H9 (cell line): ENCODE measurements around the gene GAL3ST2. TPM values are rescaled to one million over a fixed set of nuclear protein-coding genes. Genes with fewer than 3 reads are reported as not detected.

Experiments used
- DNase-seq: peaks from one replicate; pipeline ENCODE4 v3.0.0-alpha.2; 2017
- H2AFZ ChIP-seq: one replicate; pipeline ENCODE4 v1.6.1; 2013; ENCODE audit warnings: mild to moderate bottlenecking, low read length, control low read depth, moderate library complexity
- H2AK5ac ChIP-seq: 2 replicates; pipeline ENCODE4 v1.6.1; 2013; ENCODE audit warnings: low read length, control low read depth, mixed read lengths; ENCODE audit not compliant: insufficient read length
- H2BK120ac ChIP-seq: one replicate; pipeline ENCODE4 v1.6.1; 2013; ENCODE audit warnings: low read depth, mild to moderate bottlenecking, low read length, control low read depth, inconsistent platforms; ENCODE audit not compliant: poor library complexity, severe bottlenecking
- H2BK12ac ChIP-seq: 2 replicates; pipeline ENCODE4 v1.6.1; 2013; ENCODE audit warnings: low read length, control low read depth, mixed read lengths, low read depth; ENCODE audit not compliant: insufficient read length
- H2BK15ac ChIP-seq: 2 replicates; pipeline ENCODE4 v1.6.1; 2013; ENCODE audit warnings: low read depth, low read length, control low read depth
- H2BK20ac ChIP-seq: one replicate; pipeline ENCODE4 v1.6.1; 2013; ENCODE audit warnings: low read depth, mild to moderate bottlenecking, low read length, control low read depth, inconsistent platforms; ENCODE audit not compliant: poor library complexity, severe bottlenecking
- H2BK5ac ChIP-seq: 2 replicates; pipeline ENCODE4 v1.6.1; 2013; ENCODE audit warnings: low read length, control low read depth, mixed read lengths; ENCODE audit not compliant: insufficient read length
- H3K14ac ChIP-seq: 2 replicates; pipeline ENCODE4 v1.6.1; 2013; ENCODE audit warnings: low read length, control low read depth; ENCODE audit not compliant: insufficient read depth
- H3K18ac ChIP-seq: 2 replicates; pipeline ENCODE4 v1.6.1; 2013; ENCODE audit warnings: low read depth, mild to moderate bottlenecking, mixed read lengths, low read length, control low read depth; ENCODE audit not compliant: insufficient read length
- H3K23ac ChIP-seq: 2 replicates; pipeline ENCODE4 v1.6.1; 2013; ENCODE audit warnings: low read length, control low read depth, mixed read lengths, low read depth; ENCODE audit not compliant: insufficient read length
- H3K23me2 ChIP-seq: 2 replicates; pipeline ENCODE4 v1.6.1; 2013; ENCODE audit warnings: low read depth, mild to moderate bottlenecking, mixed read lengths, low read length, control low read depth; ENCODE audit not compliant: insufficient read length, poor library complexity, severe bottlenecking
- H3K27ac ChIP-seq: 2 replicates; pipeline ENCODE4 v1.5.1; 2013; ENCODE audit warnings: low read length, control low read depth, mixed read lengths, low read depth; ENCODE audit not compliant: insufficient read length
- H3K27me3 ChIP-seq: 2 replicates; pipeline ENCODE4 v1.6.1; 2013; ENCODE audit warnings: low read length, control low read depth, inconsistent platforms; ENCODE audit not compliant: insufficient read depth
- H3K4ac ChIP-seq: 2 replicates; pipeline ENCODE4 v1.6.1; 2013; ENCODE audit warnings: low read depth, mild to moderate bottlenecking, control low read depth, inconsistent platforms, low read length, moderate library complexity
- H3K4me1 ChIP-seq: 2 replicates; pipeline ENCODE4 v1.6.1; 2013; ENCODE audit warnings: low read length, control low read depth, inconsistent platforms; ENCODE audit not compliant: insufficient read depth
- H3K4me2 ChIP-seq: 2 replicates; pipeline ENCODE4 v1.6.1; 2013; ENCODE audit warnings: low read length, control low read depth, mixed read lengths; ENCODE audit not compliant: insufficient read length, insufficient read depth
- H3K56ac ChIP-seq: 2 replicates; pipeline ENCODE4 v1.6.1; 2013; ENCODE audit warnings: low read depth, mild to moderate bottlenecking, mixed read lengths, low read length, control low read depth; ENCODE audit not compliant: insufficient read length
- H3K79me1 ChIP-seq: 2 replicates; pipeline ENCODE4 v1.6.1; 2013; ENCODE audit warnings: low read depth, mild to moderate bottlenecking, moderate library complexity, low read length, control low read depth, inconsistent platforms; ENCODE audit not compliant: insufficient read depth, poor library complexity, severe bottlenecking
- H3K79me2 ChIP-seq: 2 replicates; pipeline ENCODE4 v1.6.1; 2013; ENCODE audit warnings: low read length, control low read depth, inconsistent platforms; ENCODE audit not compliant: insufficient read depth
- H3K9ac ChIP-seq: 2 replicates; pipeline ENCODE4 v1.6.1; 2013; ENCODE audit warnings: low read length, control low read depth, mixed read lengths; ENCODE audit not compliant: insufficient read length; ENCODE audit errors: extremely low read depth
- H3K9me3 ChIP-seq: one replicate; pipeline ENCODE4 v1.6.1; 2013; ENCODE audit warnings: low read depth, low read length, inconsistent platforms; ENCODE audit not compliant: control insufficient read depth
- H3T11ph ChIP-seq: one replicate; pipeline ENCODE4 v1.6.1; 2013; ENCODE audit warnings: mild to moderate bottlenecking, low read length, control low read depth, inconsistent platforms
- H4K20me1 ChIP-seq: one replicate; pipeline ENCODE4 v1.6.1; 2013; ENCODE audit not compliant: control insufficient read depth, insufficient read length, insufficient read depth
- H4K5ac ChIP-seq: 2 replicates; pipeline ENCODE4 v1.6.1; 2013; ENCODE audit warnings: low read depth, mild to moderate bottlenecking, mixed read lengths, low read length, control low read depth; ENCODE audit not compliant: insufficient read length
- H4K8ac ChIP-seq: replicated peaks from 2 replicates; pipeline ENCODE4 v1.6.1; 2013; ENCODE audit warnings: low read length, control low read depth, mixed read lengths, low read depth; ENCODE audit not compliant: insufficient read length
- H4K91ac ChIP-seq: 2 replicates; pipeline ENCODE4 v1.6.1; 2013; ENCODE audit warnings: low read depth, mild to moderate bottlenecking, moderate library complexity, mixed read lengths, low read length, control low read depth; ENCODE audit not compliant: insufficient read length
- H3K27ac Mint-ChIP-seq, 3 experiments: 2 replicates in 2 of 3; 3 replicates in 1 of 3; pipeline ENCODE4 v1.8.0; 2020 to 2021; ENCODE audit warnings: mixed read lengths in 3 of 3, mild to moderate bottlenecking in 1 of 3, moderate library complexity in 1 of 3
- H3K27me3 Mint-ChIP-seq: 2 replicates; pipeline ENCODE4 v1.8.0; 2021; ENCODE audit warnings: low read depth, mild to moderate bottlenecking, moderate library complexity, mixed read lengths
- H3K36me3 Mint-ChIP-seq, 3 experiments: 2 replicates in 2 of 3; 3 replicates in 1 of 3; pipeline ENCODE4 v1.8.0; 2020 to 2021; ENCODE audit warnings: low read depth in 3 of 3, mixed read lengths in 3 of 3; ENCODE audit not compliant: insufficient read depth in 1 of 3
- H3K4me1 Mint-ChIP-seq, 2 experiments: 2 replicates each; pipeline ENCODE4 v1.8.0; 2020; ENCODE audit warnings: mixed read lengths in 2 of 2
- H3K4me3 Mint-ChIP-seq, 2 experiments: 2 replicates in 1 of 2; 3 replicates in 1 of 2; pipeline ENCODE4 v1.8.0; 2020 to 2021; ENCODE audit warnings: mild to moderate bottlenecking in 2 of 2, mixed read lengths in 2 of 2, moderate library complexity in 1 of 2
- H3K9me3 Mint-ChIP-seq, 2 experiments: 2 replicates in 1 of 2; 3 replicates in 1 of 2; pipeline ENCODE4 v1.8.0; 2020; ENCODE audit warnings: mild to moderate bottlenecking in 2 of 2, mixed read lengths in 2 of 2, moderate library complexity in 1 of 2
- WGBS: extraction: QIAGEN DNeasy Blood & Tissue Kit; methylation state at CpG from one replicate; pipeline ENCODE4 v1.1.7; 2013; ENCODE audit warnings: missing lambda C conversion rate, low lambda C conversion rate, mixed read lengths; ENCODE audit not compliant: insufficient read length; ENCODE audit errors: extremely low coverage; 5-methylcytosine and 5-hydroxymethylcytosine counted together
- total RNA-seq: library from RNA; stranded (reverse); gene quantifications from 2 replicates; pipeline ENCODE4 v1.2.1, GENCODE V29; 2021
- TF ChIP-seq, protein P1 (sequence below): fragments of 200-600 bp; sonication (generic); conservative IDR thresholded peaks from 3 replicates; pipeline ENCODE4 v1.8.0; 2021; ENCODE audit warnings: antibody characterized with exemption, mild to moderate bottlenecking

Gene GAL3ST2
- total RNA-seq, 1 experiment from 2014 or later, result 0.33 TPM

DNA sequence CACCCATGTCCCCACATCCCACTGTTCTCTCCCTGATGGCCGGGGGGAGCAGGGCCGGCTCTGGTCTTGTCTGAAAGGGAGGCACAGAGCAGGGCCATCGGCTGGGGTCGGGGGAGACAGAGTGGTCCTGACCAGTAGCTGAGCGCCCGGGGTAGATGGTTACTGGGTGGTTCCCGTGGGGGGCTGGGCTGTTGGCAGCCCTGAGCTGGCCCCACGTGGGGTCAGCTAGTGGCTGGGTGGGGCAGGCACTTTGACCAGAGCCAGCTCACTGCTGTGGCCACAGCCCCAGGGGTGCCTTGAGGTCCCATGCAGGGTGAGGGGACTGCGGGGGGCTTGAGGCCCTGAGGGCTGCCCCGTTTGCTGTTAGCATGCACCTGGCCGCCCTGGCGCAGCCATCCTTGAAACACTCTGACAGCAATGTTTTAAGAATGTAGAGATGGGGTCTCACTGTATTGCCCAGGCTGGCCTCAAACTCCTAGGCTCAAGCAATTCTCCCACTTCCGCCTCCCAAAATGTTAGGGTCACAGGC, 20.1 kb downstream of the GAL3ST2 start:
- Histone ChIP-seq H3K9ac (no peak overlapping the region), H4K8ac (no peak overlapping the region), H2BK120ac (no peak overlapping the region), H4K5ac (no peak overlapping the region), H3K4me2 (no peak overlapping the region), H3K27me3 (no peaks in the 10 kb centered on the region), H2BK15ac (no peak overlapping the region), H3K27ac (no peak overlapping the region), H3K56ac (no peak overlapping the region), H3K18ac (no peak overlapping the region), H3K23me2 (no peaks in the 10 kb centered on the region), H2AK5ac (no peak overlapping the region), H3K79me2 (no peaks in the 10 kb centered on the region), H2BK5ac (no peak overlapping the region), H3K79me1 (no peaks in the 10 kb centered on the region), H3K14ac (no peak overlapping the region), H3K4ac (no peak overlapping the region), H2AFZ (no peak overlapping the region), H3K23ac (no peak overlapping the region), H3K4me1 (no peaks in the 10 kb centered on the region), H2BK20ac (no peak overlapping the region), H4K20me1 (no peaks in the 10 kb centered on the region), H3K9me3 (no peaks in the 10 kb centered on the region), H3T11ph (no peak overlapping the region), H4K91ac (no peak overlapping the region), H2BK12ac (no peak overlapping the region)
- H3K9me3 Mint-ChIP-seq, result peaks cover 6 to 8% of the 10 kb centered on the region in 2 experiments; a peak in 4 of 5 replicates
- peaks cover 1% of the 10 kb centered on the region for H3K27me3 Mint-ChIP-seq
- no peak overlapping the region for H3K4me3 Mint-ChIP-seq
- no peak for DNase-seq
- TF ChIP-seq, protein P1, sequence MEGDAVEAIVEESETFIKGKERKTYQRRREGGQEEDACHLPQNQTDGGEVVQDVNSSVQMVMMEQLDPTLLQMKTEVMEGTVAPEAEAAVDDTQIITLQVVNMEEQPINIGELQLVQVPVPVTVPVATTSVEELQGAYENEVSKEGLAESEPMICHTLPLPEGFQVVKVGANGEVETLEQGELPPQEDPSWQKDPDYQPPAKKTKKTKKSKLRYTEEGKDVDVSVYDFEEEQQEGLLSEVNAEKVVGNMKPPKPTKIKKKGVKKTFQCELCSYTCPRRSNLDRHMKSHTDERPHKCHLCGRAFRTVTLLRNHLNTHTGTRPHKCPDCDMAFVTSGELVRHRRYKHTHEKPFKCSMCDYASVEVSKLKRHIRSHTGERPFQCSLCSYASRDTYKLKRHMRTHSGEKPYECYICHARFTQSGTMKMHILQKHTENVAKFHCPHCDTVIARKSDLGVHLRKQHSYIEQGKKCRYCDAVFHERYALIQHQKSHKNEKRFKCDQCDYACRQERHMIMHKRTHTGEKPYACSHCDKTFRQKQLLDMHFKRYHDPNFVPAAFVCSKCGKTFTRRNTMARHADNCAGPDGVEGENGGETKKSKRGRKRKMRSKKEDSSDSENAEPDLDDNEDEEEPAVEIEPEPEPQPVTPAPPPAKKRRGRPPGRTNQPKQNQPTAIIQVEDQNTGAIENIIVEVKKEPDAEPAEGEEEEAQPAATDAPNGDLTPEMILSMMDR, result no peak
- H3K36me3 Mint-ChIP-seq, result peaks cover 0 to 3% (median 1%) of the 10 kb centered on the region in 3 experiments; a peak in 1 of 7 replicates
- no CpG with 5 or more reads among the region's 13 CpGs for WGBS
- H3K4me1 Mint-ChIP-seq, result peaks cover 9 to 19% of the 10 kb centered on the region in 2 experiments
- no peak overlapping the region for H3K27ac Mint-ChIP-seq
